LHCN-M2 (cell line): ENCODE data around the gene PLXNA4. TPM values are rescaled to one million over a fixed set of nuclear protein-coding genes. Genes with fewer than 3 reads are reported as not detected.

Source experiments
- DNase-seq: peaks from one replicate; pipeline ENCODE4 v3.0.0-alpha.2; 2012; ENCODE audit warnings: low read depth
- total RNA-seq: library from RNA; depleted of rRNA; stranded (reverse); fragments of >200 nt; gene quantifications from 2 replicates; pipeline ENCODE4 v1.2.3, GENCODE V29; 2014

Gene PLXNA4
- total RNA-seq, 1 experiment from 2014 or later, result not detected

DNA sequence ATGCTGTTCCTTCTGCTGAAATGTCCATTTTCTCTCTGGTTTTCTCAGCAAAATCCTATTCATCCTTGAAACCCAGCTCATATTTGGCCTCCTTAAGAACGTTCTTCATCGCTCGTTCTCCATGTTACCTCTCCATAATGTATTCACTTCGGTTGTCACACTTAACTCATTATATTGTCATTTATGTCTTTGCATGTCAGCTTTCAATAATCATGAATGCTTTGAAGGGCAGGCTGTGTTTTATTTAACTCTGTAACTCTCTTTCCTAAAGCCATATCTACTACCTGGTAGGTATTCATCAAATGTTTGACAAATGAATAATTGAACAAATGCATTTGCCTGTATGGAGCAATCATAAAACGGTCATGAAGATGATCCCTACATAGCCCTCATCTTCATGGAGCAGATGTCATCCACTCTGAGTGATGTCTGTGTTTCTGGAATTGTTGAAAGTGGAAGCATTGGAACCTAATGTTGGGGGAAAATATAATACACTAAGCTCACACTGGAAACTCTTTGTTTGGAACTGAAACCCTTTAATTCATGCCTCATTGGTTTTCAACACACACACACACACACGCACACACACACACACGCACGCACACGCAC lies 303.4 kb downstream of the PLXNA4 start:
- DNase-seq, result no peak

DNA sequence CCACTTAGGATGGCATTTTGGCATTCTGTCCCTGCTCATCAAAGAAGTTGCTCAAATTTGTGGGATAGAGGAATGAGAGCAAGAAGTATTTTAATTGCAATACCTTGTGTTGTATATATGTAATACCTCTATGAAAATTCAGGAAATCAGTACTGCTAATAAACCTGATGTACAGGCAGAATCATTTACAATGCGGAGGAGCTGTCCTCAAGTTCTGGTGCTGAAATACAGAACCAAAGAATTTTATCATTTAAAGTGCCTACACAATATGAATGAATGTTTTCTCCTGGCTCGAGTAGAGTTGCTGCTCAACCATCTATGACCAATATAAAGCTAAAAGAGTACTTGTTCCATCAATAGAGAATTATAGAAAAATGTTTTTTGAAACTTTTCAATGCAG lies 305.8 kb downstream of the PLXNA4 start:
- DNase-seq, result no peak

GRCh38 chr7:132269718-132270117 lies 306.6 kb downstream of the PLXNA4 start:
- no peak for DNase-seq

GRCh38 chr7:132263151-132263550 lies 313.1 kb downstream of the PLXNA4 start:
- DNase-seq, result no peak

DNA sequence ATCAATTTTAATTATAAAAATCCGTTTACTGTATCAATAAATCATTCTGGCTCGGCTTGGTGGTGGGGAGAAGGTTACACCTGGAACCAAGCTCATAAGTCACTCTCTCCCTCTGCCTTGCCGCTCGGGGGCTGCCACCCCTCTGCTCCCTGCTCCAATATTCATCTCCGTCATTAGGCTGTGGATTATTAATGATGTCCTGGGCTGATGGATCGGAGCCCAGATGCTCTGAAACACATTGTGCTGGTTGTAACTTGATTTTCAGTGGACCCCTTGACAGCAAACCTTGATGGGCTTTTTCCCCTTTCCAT lies 314.2 kb downstream of the PLXNA4 start:
- DNase-seq, result no peak

- DNase-seq, result no peak
Observed at GRCh38 chr7:132261327-132262159, 314.7 kb downstream of the PLXNA4 start.

DNA sequence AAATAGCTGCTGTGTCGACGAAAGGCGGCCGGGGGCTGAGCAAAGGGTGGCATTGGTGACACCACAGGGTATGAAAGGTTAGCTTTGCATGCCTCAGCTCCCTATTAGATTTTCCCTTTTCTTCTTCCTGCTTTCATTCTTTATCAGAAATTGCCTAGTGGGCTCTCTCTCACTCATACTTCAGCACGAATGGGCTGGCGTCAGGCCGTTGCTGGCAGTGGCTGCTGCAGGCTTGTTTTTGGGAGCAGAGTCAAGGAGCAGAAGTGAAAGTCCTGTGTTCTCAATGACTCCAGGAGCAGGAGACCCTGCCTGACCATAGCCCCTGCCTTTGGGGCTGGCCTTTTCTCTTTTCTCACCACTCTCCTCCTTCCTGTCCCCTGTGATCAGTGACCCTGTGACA lies 318.0 kb downstream of the PLXNA4 start:
- no peak for DNase-seq

DNA sequence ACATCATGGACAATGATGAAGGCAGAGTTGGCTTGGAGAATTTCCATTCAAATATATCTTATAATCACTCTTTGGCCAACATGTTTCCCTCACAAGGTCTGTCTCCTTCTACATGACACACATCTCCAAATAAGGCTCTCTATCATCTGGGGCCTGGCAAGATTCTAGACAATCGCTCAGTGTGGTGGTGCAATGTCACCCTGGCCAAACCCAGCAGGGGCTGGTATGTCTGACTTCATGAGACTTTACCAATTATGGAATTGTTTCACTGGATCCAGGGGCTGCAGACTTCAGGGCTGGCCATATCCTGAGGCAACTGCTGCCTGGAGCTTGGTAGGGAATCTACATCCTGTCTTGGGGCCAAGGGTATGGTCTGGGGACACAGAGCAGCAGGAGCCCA lies 319.0 kb downstream of the PLXNA4 start:
- DNase-seq, result no peak

DNA sequence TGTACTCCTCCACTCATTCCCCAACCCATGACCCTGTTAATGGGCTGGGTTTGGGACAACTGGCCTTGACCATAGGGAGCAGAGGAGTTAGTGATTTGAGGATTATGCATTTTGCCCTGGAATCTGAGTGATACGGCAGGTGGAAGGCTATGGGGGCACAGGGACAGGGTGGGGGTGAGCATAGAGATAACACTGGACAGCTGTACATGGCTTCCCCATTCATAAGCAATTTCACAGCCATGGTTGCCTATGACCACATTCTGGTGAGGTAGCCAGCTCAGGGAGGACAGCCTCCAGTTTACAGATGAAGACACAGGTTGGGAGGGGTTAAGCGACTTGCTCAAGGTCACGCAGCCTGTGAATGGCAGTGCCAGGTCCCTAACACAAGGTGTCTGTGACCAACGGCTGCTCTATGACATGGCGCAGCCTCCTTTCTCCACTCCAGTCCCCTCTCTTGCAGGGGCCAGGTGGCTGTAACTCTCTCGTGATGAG lies 319.5 kb downstream of the PLXNA4 start:
- DNase-seq, result no peak

- no peak for DNase-seq
Observed at GRCh38 chr7:132255898-132256297, 320.4 kb downstream of the PLXNA4 start.

- DNase-seq, result no peak
Observed at GRCh38 chr7:132255115-132255797, 321.0 kb downstream of the PLXNA4 start.

DNA sequence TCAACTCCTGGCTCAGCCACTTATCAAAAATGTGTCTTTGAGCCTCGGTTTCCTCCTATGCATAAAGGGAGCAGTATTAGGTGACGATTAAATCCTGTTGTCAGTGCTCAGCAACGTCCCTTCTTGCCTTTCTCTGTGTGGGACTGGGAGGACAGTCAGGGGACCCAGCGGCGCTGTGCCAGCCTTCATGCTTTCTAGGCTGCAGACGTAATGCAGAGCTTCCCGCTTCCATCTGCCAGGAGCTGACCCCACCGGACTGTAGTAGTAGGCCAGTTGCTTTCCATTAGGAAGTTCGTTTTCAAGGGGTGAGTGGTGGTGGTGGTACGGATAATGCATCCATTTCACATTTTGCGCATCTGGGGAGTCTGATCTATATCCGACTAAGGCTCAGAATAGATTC lies 321.8 kb downstream of the PLXNA4 start:
- DNase-seq, result no peak

GRCh38 chr7:132252793-132253100 lies 323.5 kb downstream of the PLXNA4 start:
- no peak for DNase-seq

DNA sequence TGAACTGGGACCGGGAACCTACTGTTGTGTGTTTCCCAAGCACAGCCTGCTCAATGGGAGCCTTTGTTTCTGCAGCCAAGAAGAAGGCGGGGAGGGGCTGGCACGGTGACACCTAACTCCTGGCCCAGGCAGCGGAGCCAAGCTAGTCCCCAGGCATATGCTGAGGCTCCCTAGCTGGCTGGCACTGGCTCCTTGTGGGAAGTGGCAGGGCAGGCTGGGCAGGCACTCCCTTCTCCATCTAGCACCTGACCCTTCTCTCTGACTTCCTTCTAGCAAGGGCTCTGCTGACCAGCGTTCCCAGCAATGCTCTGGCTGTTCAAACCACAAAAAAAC lies 325.0 kb downstream of the PLXNA4 start:
- no peak for DNase-seq

- DNase-seq, result no peak
Observed at GRCh38 chr7:132250480-132251326, 325.6 kb downstream of the PLXNA4 start.

DNA sequence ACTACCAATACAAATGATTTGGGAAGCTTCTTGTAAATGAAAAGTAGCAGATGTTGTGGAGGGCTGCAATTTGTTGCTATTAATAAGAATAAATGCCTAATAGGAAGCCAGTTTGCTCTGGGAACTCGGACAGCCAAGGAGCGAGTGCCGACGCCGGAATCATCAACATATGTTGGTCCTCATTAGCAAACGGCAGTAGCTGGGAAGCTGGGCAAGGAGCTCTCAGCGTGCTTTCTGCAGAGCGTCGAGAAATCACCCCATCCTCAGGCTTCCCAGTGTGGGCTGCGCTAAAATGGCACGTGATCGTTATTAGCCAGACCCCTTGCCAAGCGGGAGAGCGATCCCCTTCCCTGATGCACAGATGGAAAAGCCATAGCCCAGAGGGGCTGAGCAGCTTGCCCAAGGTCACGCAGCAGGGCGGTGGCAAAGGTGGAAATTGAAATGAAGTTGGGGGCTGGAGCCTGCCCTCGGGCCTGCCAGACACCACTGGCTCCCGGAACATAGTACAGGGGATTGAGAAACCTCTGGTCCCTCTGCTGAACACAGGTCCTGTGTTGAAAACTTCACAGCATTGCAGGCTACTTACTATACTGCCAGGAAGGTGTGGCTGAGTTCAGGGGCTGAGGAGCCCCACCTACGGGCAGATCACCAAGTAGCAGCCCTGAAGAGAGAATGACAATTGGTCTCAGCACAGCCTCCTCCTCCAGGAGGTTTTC lies 326.9 kb downstream of the PLXNA4 start:
- no peak for DNase-seq

DNA sequence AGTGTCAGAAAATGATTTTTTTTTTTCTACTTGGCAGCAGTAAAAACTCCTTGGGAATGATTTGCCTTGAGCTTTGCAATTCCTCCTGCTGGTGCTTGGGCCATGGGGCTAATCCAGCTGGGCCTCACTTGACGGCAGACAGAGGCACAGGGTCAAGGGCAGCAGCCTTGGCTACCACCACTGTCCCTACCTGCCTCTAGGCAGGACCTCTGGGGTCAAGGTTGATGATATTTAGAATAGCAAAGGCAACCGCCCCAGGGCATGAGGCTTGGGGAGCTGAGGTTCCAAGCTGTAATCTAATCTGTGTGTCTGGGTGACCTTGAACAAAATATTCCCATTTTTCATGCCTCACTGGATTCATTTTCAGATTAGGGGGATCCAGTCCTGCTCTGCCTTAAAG lies 327.4 kb downstream of the PLXNA4 start:
- no peak for DNase-seq

DNA sequence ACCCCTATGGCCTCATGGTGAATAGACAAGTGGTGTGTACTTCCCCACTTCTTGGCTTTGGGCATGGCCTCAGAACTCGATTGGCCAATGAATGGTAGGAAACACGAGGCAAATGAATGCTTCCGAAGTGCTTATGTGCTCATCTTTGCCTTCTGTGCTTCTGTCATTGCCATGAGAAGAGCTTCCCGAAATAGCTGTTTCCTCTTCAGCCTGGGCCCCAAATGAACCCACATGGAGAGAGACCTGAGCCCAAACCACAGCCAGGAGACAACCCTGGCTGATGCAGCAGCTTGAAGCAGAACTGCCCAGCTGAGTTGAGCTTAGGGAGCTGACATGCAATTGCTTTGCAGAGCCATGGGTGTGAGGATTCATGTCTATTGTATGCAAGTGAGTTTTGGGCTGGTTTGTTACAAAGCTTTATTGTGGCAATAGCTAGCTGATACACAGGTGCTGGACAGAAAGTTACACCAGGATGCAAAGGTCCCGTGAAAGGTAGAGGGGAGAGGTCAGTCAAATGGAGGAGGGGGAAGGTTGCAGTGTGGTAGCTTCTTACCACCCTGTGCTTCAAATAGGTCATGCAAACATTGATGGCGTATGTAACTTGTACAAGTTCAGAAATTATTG lies 328.2 kb downstream of the PLXNA4 start:
- no peak for DNase-seq

DNA sequence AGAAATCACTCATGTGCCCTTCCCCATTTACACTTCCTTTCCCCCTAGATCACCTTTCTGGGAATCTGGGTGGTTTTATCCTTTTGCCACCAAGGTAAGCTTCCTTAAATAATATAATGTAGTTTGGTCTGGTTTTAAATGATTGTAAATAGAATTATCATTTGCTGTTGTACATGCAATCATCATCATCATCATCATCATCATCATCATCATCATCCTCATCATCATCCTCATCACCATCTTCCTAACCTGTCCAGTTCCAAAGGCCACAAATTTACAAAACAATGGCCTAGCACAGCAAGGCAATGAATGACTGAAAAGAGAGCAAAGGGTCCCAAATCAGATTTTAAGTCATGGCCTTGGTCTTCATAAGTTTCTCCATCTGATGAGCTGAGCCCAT lies 329.7 kb downstream of the PLXNA4 start:
- DNase-seq, result no peak

- no peak for DNase-seq
Observed at GRCh38 chr7:132245539-132245938, 330.7 kb downstream of the PLXNA4 start.

- no peak for DNase-seq
Observed at GRCh38 chr7:132244903-132245480, 331.3 kb downstream of the PLXNA4 start.
